ENCODE measurements around the gene PRKAG2.

The PRKAG2 gene

DNA sequence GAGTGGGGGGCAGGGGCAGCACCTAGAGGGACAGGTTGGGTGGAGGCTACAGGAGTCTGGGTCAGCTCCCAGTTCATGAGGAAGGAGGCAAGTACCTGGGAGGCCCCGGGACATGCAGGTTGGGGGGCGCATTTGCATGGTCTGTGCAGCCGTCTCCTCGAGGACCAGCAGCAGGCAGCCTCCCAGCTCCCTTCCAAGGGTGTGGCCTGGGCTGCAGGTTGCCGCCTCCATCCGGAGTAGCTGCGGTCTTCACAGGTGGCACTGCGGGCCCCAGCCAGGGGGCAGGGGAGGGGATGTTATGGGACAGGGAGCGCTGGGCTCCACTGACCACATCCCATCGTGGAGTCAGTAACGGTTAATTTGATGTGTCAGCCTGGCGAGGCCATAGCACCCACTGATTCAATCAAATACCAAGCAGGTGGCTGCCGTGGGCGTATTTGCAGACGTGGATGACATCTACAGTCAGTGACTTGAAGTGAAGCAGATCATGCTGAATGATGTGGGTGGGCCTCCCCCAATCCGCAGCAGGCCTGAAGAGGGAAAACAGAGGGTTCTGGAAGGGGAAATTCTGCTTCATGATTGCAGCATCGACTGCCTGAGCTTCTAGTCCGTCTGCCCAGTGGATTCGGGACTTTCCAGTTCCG, 81.6 kb downstream of the PRKAG2 start:
- no peak overlapping the region for H3K4me3 Mint-ChIP-seq
- H3K27ac Mint-ChIP-seq = peak overlapping the region; percentile 57
- H3K27me3 Mint-ChIP-seq = no peaks in the 10 kb centered on the region
- ATAC-seq (replicated peaks) (peak; percentile 87 to 93), DNase-seq (peak; percentile 75)
- H3K36me3 Mint-ChIP-seq = peaks cover 0 to 2% of the 10 kb centered on the region in 2 donors
- H3K9me3 Mint-ChIP-seq = no peaks in the 10 kb centered on the region
- peaks cover 17 to 21% of the 10 kb centered on the region in 2 donors for H3K4me1 Mint-ChIP-seq

DNA sequence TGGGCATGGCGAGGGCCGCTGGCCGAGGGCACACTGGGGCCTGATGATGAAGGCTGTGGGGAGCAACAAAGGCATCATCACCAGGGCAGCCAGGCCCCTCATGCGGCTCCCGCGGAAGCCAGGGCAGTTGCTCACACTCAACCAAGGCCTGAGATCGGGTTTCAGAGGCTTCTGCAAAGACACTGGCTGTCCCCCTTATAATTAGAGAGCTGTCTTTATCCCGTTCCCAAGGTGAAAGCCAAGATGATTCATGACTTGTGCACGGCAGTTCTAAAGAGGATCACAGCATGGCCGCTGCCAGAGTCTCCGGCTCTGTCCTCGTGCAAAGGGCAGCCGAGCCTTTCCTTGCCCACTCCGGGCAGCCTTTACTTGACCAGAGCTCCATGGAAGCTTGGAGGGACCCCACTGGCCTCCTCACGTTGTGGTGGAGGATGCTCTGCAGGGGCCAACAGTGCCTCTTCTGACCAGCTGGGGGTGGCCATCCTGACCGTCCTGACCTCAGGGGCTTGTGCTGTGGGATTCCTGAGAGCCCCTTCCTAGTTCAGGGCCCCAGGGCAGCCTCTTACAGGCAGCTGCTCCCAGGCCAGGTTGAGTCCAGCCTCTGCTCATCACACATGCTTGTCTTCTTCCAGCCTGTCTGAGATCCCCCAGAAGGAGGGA, 82.3 kb downstream of the PRKAG2 start:
- ATAC-seq (replicated peaks) = peak in 1 of 2 donors; percentile 4
- Mint-ChIP-seq H3K4me3 (no peak overlapping the region), H3K27me3 (no peaks in the 10 kb centered on the region), H3K36me3 (peaks cover 0 to 2% of the 10 kb centered on the region in 2 donors), H3K4me1 (peaks cover 21 to 26% of the 10 kb centered on the region in 2 donors), H3K27ac (peak overlapping the region; percentile 59), H3K9me3 (no peaks in the 10 kb centered on the region)
- no peak for DNase-seq

DNA sequence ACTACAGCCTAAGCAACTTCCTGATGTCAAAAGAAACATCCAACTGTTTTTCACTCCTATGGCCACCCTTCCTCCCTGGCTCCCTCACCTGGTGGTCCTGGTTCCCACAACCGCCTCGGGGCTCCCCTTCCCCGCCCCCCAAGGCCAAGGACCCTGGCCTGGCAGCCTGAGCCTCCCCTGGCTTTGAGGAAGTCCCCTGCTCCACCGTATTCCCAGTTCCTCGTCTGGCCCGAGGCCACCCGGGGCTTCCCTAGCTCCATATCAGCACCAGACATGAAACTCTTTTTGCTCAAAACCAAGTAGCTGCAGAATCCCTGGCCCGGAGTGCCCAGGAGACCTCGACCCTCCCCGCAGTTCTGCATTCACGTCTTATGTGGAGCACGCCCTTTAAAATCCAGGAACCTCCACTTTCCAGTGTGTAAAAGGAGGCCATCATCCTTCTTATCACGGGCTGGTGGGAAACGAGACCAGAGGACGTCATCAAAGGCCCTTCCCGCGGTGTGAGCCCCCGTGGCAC, 82.9 kb downstream of the PRKAG2 start:
- no peak for DNase-seq
- H3K27ac Mint-ChIP-seq = peak overlapping the region; percentile 59
- no peaks in the 10 kb centered on the region for H3K27me3 Mint-ChIP-seq
- ATAC-seq (replicated peaks) = no peak
- H3K4me3 Mint-ChIP-seq = no peak overlapping the region
- H3K9me3 Mint-ChIP-seq = no peaks in the 10 kb centered on the region
- H3K36me3 Mint-ChIP-seq = peaks cover 0 to 2% of the 10 kb centered on the region in 2 donors
- peaks cover 26 to 31% of the 10 kb centered on the region in 2 donors for H3K4me1 Mint-ChIP-seq

DNA sequence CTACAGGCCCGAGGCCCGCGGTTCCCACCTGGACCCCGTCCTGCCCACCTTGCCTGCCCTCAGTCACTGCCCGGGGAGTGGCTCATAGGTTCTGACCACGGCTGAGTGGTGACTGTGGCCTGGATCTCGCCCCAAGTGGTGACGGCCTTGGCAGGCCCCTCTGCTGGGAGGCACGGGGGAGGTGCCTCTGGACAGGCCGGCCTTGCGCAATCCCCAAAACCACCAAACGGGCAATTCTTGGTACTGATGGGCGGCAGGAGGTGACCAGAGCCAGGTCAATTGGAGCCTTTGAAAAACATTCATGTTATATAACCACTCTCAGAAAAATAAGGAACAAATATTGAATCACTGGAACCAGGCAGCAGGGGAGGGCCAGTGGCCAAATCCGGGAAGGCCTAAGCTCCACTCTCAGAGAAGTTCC, 83.4 kb downstream of the PRKAG2 start:
- no peaks in the 10 kb centered on the region for H3K9me3 Mint-ChIP-seq
- ATAC-seq (replicated peaks) (no peak), DNase-seq (no peak)
- no peaks in the 10 kb centered on the region for H3K27me3 Mint-ChIP-seq
- H3K27ac Mint-ChIP-seq = peak overlapping the region; percentile 42
- peaks cover 0 to 2% of the 10 kb centered on the region in 2 donors for H3K36me3 Mint-ChIP-seq
- no peak overlapping the region for H3K4me3 Mint-ChIP-seq
- H3K4me1 Mint-ChIP-seq = peaks cover 26 to 33% of the 10 kb centered on the region in 2 donors

DNA sequence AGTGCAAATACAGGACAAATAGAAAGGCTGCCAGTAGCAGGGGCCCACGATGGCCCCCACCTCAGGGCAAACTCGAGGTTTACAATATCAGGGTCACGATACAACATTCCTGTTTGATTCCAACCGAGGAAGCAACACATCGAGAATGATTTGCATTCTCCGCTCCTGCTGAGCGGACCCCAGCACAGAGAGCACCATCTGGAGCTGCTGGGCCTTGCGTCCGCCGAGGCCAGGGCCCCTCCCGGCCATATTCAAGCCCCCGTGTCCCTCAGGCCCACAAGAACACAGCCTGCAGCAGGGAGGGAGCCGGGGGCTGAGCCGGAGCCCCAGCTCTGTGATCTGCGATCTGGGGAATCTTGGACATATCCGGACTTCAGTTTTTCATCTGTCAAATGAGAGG, 84.3 kb downstream of the PRKAG2 start:
- Mint-ChIP-seq H3K9me3 (no peaks in the 10 kb centered on the region), H3K4me3 (no peak overlapping the region), H3K4me1 (peaks cover 29 to 33% of the 10 kb centered on the region in 2 donors), H3K27me3 (no peaks in the 10 kb centered on the region), H3K36me3 (peaks cover 0 to 2% of the 10 kb centered on the region in 2 donors), H3K27ac (peak overlapping the region; percentile 37)
- ATAC-seq (replicated peaks) (no peak), DNase-seq (no peak)

DNA sequence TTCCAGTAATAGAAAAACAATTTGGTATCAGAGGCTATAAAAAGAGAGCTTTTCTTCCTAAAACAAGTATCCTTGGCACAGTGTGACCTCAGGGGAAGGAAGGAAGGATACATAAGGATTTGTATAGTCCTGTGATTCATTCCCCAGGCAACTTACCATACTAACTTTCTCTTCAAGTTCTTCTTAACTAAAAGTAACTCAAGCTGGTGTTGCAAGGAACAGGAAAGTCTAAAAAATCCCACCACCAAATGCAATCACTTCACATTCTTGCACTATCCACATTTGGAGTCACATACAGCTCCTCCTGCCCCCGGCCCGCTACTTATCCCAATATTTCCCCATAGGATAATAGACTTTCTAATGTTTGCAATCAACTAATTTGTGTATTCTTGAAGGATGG, 84.8 kb downstream of the PRKAG2 start:
- Mint-ChIP-seq H3K36me3 (peaks cover 0 to 2% of the 10 kb centered on the region in 2 donors), H3K27me3 (no peaks in the 10 kb centered on the region), H3K4me3 (no peak overlapping the region), H3K27ac (no peak overlapping the region), H3K9me3 (no peaks in the 10 kb centered on the region), H3K4me1 (peaks cover 29 to 33% of the 10 kb centered on the region in 2 donors)
- DNase-seq = no peak
- ATAC-seq (replicated peaks) = no peak

DNA sequence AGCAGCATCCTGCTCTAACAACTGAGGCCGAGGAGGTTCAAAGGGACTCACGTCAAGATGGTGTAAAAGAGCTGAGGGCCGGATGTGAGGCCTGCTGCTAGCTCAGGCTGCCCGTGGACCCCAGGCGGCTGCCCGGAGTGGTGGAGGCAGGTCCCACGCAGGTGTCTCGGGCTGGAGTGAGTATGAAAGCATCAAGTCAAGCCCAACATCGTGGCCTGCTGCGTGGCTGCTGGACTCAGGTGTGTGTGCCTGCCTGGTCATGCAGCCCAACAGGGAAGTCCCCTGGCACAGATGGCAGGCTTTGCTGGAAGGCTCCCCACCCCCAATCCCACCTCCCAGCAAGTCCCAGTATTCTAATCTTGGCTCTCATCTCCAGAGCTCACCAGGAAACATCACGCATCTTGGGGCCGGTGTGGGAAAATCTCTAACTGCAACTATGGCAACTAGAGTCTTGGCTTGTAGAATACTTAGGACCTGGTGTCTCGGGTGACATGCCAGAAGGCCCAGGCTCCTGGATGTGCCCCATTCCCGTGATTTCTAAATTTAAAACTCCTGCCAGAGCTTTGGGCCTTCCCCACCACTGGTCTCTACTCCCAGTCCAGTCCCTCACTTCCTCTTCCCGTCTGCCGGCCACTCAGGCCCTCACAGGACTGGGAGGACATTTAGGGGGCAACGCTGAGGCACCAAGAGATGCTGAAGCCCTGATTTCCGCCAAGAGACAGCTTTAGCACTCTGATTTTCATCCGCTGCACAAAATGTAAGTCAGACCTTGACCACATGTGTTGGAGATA, 85.9 kb downstream of the PRKAG2 start:
- no peaks in the 10 kb centered on the region for H3K9me3 Mint-ChIP-seq
- no peaks in the 10 kb centered on the region for H3K27me3 Mint-ChIP-seq
- no peak overlapping the region for H3K27ac Mint-ChIP-seq
- H3K4me1 Mint-ChIP-seq = peaks cover 25 to 33% of the 10 kb centered on the region in 2 donors
- no peak for ATAC-seq (replicated peaks)
- H3K36me3 Mint-ChIP-seq = peaks cover under 1 to 4% of the 10 kb centered on the region in 2 donors
- DNase-seq = no peak
- H3K4me3 Mint-ChIP-seq = no peak overlapping the region

DNA sequence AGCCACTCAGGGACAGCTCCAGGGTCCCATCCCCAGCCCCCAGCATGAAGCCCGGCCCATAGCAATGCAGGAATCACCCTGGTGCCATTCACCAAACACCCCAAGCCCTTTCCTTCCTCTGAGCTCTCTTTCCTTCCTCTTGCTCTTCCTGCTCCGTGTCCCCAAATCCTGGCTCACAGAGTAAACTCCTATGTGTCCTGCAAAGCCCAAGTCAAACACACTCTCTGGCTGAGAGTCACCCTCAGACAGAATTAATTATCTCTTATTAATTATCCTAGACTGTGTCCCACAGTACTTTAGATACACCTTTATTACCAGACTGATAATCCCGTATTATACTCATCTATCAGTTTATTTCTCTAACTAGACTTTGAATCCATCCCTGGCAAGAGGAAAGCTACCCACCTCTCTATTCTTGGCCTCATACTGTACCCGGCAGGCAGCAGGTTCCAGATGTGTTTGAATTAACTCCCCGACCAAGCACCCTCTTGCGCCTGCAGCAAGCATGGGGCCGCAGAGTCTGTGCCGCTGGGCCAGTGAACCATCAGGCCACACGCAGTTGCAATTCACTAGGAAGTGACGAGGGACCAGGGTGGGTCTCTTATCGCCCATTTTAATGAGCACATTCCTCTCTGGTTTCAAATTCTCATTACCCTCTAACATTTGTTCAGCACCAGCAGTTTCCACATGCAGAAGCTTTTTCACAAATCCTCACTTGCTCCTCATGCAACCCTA, 86.7 kb downstream of the PRKAG2 start:
- Mint-ChIP-seq H3K36me3 (peaks cover 3 to 8% of the 10 kb centered on the region in 2 donors), H3K4me3 (no peak overlapping the region), H3K9me3 (no peaks in the 10 kb centered on the region), H3K4me1 (peaks cover 20 to 29% of the 10 kb centered on the region in 2 donors), H3K27ac (no peak overlapping the region), H3K27me3 (no peaks in the 10 kb centered on the region)
- no peak for ATAC-seq (replicated peaks)
- DNase-seq = no peak

DNA sequence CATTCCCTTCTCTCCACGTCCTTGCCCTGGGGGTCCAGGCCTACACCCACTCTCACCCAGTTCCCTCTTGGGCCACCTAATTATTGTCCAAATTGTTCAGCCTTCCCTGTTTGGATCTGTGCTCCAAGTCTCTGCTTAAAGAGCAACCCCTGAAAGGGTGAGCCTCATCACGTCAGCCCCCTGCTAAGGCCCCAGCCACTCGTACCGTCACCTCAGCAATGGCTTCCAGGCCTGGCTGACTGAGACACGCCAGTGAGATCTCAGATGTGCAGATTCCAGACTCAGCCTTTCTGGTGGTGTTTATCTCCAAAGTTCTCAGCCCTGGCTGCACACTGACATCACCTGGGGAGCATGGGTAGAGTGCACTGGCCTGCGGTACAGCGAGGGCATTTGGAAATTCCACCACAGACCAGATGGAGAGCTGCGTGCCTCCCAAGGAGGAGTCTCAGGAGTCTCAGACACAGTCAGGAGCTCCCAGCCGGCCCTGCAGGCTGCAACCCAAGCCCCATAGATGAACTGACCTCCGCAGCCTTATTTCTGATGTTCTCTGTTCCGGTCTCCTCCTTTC, 87.5 kb downstream of the PRKAG2 start:
- no peaks in the 10 kb centered on the region for H3K9me3 Mint-ChIP-seq

DNA sequence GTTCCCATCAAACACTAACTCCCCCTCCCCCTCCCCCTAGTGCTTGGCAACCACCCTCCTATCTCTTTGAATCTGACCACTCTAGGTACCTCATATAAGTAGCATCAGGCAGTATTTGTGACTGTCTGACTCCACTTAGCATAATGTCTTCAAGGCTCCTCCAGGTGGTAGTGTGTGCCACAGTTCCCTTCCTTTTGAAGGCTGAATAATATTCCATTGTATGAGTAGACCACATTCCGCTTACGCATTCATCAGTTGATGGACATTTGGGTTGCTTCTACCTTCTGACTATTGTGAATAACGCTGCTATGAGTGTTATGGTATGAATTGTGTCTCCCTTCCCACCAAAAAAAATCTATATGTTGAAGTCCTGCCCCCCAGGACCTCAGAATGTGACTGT, 89.6 kb downstream of the PRKAG2 start:
- Mint-ChIP-seq H3K4me1 (peaks cover 21 to 23% of the 10 kb centered on the region in 2 donors), H3K4me3 (no peak overlapping the region), H3K27me3 (no peaks in the 10 kb centered on the region), H3K9me3 (no peaks in the 10 kb centered on the region), H3K27ac (no peak overlapping the region), H3K36me3 (peaks cover 3 to 6% of the 10 kb centered on the region in 2 donors)
- ATAC-seq (replicated peaks) (no peak), DNase-seq (no peak)

More for the DNA sequence above, 87.5 kb downstream of the PRKAG2 start:
- ATAC-seq (replicated peaks) (no peak), DNase-seq (no peak)
- Mint-ChIP-seq H3K4me1 (peaks cover 13 to 26% of the 10 kb centered on the region in 2 donors), H3K4me3 (no peak overlapping the region), H3K27me3 (no peaks in the 10 kb centered on the region), H3K36me3 (peaks cover 3 to 6% of the 10 kb centered on the region in 2 donors), H3K27ac (no peak overlapping the region)

DNA sequence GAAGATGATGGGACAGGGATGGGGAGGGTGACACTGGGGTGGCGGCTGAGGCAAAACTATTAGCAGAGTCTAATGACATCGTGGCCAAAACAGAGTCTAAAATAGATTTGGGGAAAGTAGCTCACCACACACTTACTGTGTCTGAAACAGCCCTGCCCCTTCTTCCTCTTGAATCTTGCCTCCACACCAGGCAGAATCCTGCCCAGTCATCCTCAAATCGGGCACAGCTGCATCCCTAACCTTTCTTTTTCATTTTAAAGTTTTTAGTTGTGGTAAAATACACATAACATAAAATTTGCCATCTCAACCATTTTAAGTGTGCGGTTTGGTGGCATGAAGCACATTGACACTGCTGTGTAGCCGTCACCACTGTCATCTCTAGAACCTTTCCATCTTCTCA, 90.0 kb downstream of the PRKAG2 start:
- Mint-ChIP-seq H3K27me3 (no peaks in the 10 kb centered on the region), H3K27ac (no peak overlapping the region), H3K4me3 (no peak overlapping the region), H3K36me3 (peaks cover 3 to 6% of the 10 kb centered on the region in 2 donors), H3K9me3 (no peaks in the 10 kb centered on the region), H3K4me1 (peaks cover 21 to 23% of the 10 kb centered on the region in 2 donors)
- DNase-seq = no peak
- no peak for ATAC-seq (replicated peaks)

DNA sequence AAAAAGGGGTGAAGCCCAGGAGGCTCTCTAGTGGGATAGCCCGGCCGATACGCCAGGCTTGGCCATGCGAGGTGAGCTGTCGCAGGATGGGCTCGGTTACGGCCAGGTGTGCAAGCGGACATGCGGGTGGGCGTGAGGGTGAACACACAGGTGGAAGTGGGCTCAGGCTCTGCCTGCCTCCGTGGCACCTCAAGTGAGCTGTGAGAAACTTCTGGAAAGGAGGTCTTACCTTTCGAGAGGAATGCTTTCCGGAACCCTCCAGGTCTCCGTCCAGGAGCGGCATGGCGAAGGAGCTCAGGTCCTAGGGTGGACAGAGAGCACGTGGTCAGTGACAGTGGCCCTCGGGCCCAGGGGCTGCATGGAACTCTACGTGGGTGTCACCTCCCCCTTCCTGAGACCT, 90.7 kb downstream of the PRKAG2 start:
- DNase-seq (no peak), ATAC-seq (replicated peaks) (no peak)
- H3K9me3 Mint-ChIP-seq = no peaks in the 10 kb centered on the region
- peaks cover 3 to 6% of the 10 kb centered on the region in 2 donors for H3K36me3 Mint-ChIP-seq
- H3K4me1 Mint-ChIP-seq = peaks cover 21 to 23% of the 10 kb centered on the region in 2 donors
- no peak overlapping the region for H3K4me3 Mint-ChIP-seq
- H3K27ac Mint-ChIP-seq = no peak overlapping the region
- H3K27me3 Mint-ChIP-seq = no peaks in the 10 kb centered on the region

DNA sequence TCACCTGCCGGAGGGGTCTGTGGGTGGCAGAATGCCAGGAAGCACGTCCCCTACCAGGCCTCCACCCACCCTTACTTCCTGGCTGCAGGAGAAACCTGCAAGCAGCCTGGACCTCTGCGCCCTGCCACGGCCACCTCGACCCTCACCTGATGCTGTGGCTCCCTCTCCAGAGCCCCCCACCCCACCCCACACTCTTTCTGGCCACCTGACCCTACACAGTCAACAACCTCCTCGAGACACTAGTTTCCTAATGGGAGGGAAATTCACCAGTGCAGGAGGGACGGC, 91.3 kb downstream of the PRKAG2 start:
- no peak overlapping the region for H3K27ac Mint-ChIP-seq

More for the DNA sequence above, 91.3 kb downstream of the PRKAG2 start:
- peaks cover 21 to 23% of the 10 kb centered on the region in 2 donors for H3K4me1 Mint-ChIP-seq
- no peaks in the 10 kb centered on the region for H3K27me3 Mint-ChIP-seq
- H3K9me3 Mint-ChIP-seq = no peaks in the 10 kb centered on the region
- peaks cover 8 to 10% of the 10 kb centered on the region in 2 donors for H3K36me3 Mint-ChIP-seq
- ATAC-seq (replicated peaks) = no peak
- H3K4me3 Mint-ChIP-seq = no peak overlapping the region
- no peak for DNase-seq

Measured in stimulated activated naive B cell treated with anti-CD40 and anti-IgM and Interleukin-4, amounts not matched to agents 10 μg/mL and 1 μg/mL and 100 μg/mL, for 72 hours (primary cell).